HFF-Myc (cell line): Measurements from ENCODE around the gene CARD8.
A peak's percentile ranks its signal among the peaks of the same experiment; 100 is the strongest.

ENCODE experiments used
- DNase-seq: peaks from one replicate; pipeline ENCODE4 v3.0.0-alpha.2; 2011; ENCODE audit warnings: low read depth; ENCODE audit errors: extremely low read depth
- H3K4me3 ChIP-seq: replicated peaks from 2 replicates; pipeline ENCODE4 v1.5.1; 2011; ENCODE audit warnings: low read depth, mild to moderate bottlenecking, control low read depth, low read length
- CTCF ChIP-seq: IDR thresholded peaks from 2 replicates; pipeline ENCODE4 v1.5.1; 2012; ENCODE audit warnings: mild to moderate bottlenecking, low read depth, low read length, control low read depth; ENCODE audit errors: missing control alignments

The CARD8 gene

GRCh38 chr19:48194844-48195830 lies 60.6 kb downstream of the CARD8 start:
- H3K4me3 ChIP-seq, result no peak overlapping the region
- DNase-seq, result no peak
- no peak for TF ChIP-seq CTCF

- TF ChIP-seq CTCF, result peak; percentile 59
- no peak for DNase-seq
- no peak overlapping the region for H3K4me3 ChIP-seq
Measured at GRCh38 chr19:48194041-48194843, 61.5 kb downstream of the CARD8 start.

- no peak for TF ChIP-seq CTCF
- DNase-seq, result no peak
- no peak overlapping the region for H3K4me3 ChIP-seq
Measured at GRCh38 chr19:48192750-48193149, 63.0 kb downstream of the CARD8 start.

GRCh38 chr19:48190885-48191284 lies 64.8 kb downstream of the CARD8 start:
- no peak for TF ChIP-seq CTCF
- no peak for DNase-seq
- no peak overlapping the region for H3K4me3 ChIP-seq

GRCh38 chr19:48190288-48190884 lies 65.3 kb downstream of the CARD8 start:
- no peak for DNase-seq
- H3K4me3 ChIP-seq, result no peak overlapping the region
- no peak for TF ChIP-seq CTCF

GRCh38 chr19:48186541-48186991 lies 69.1 kb downstream of the CARD8 start:
- no peak overlapping the region for H3K4me3 ChIP-seq
- DNase-seq, result no peak
- no peak for TF ChIP-seq CTCF
